Measurements from ENCODE around the gene VPS25.
"Not testable (repeated sequence)": the region's sequence is repeated elsewhere in the genome, so short reads cannot be mapped to it uniquely, and the experiment has no call there.

VPS25 gene

DNA sequence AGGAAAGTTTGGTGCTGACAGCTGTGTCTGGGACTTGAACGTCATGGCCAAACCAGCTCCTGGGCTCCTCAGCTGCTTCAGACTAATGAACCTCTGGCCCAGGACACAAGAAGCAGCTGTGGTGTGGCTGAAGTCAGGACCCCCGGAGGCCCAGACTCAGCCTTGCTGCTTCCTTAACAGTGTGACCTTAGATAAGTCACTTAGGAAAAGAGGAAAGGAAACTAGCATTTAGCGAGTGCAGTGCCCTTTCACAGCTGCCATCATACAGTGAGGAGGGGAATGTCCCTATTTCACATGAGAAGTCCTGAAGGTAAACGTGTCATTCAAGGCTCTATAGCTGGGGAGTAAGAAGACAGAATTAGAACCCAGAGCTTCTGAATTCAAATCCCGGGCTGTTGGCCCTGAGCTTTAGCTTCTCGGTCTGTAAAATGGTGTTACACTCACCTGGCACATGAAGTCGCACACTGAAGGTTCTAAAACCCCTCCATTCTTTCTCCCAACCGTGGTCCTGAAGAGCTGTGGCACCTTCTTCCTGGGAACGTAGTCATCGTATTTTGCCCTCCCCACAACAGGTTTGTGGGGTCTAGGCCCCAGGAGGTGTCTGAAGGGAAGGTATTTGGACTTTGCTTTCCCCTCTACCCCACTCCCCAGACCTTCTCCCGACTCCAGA lies 13.1 kb upstream of the VPS25 start:
- no peak overlapping the region for H3K4me3 ChIP-seq (replicated peaks; ENCODE audit: low read depth, low read length)
- no peak for DNase-seq (ENCODE audit: low read depth)
- TF ChIP-seq, protein P1, sequence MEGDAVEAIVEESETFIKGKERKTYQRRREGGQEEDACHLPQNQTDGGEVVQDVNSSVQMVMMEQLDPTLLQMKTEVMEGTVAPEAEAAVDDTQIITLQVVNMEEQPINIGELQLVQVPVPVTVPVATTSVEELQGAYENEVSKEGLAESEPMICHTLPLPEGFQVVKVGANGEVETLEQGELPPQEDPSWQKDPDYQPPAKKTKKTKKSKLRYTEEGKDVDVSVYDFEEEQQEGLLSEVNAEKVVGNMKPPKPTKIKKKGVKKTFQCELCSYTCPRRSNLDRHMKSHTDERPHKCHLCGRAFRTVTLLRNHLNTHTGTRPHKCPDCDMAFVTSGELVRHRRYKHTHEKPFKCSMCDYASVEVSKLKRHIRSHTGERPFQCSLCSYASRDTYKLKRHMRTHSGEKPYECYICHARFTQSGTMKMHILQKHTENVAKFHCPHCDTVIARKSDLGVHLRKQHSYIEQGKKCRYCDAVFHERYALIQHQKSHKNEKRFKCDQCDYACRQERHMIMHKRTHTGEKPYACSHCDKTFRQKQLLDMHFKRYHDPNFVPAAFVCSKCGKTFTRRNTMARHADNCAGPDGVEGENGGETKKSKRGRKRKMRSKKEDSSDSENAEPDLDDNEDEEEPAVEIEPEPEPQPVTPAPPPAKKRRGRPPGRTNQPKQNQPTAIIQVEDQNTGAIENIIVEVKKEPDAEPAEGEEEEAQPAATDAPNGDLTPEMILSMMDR (IDR thresholded peaks at IDR 0.05; ENCODE audit: low read length, missing control alignments): no peak

DNA sequence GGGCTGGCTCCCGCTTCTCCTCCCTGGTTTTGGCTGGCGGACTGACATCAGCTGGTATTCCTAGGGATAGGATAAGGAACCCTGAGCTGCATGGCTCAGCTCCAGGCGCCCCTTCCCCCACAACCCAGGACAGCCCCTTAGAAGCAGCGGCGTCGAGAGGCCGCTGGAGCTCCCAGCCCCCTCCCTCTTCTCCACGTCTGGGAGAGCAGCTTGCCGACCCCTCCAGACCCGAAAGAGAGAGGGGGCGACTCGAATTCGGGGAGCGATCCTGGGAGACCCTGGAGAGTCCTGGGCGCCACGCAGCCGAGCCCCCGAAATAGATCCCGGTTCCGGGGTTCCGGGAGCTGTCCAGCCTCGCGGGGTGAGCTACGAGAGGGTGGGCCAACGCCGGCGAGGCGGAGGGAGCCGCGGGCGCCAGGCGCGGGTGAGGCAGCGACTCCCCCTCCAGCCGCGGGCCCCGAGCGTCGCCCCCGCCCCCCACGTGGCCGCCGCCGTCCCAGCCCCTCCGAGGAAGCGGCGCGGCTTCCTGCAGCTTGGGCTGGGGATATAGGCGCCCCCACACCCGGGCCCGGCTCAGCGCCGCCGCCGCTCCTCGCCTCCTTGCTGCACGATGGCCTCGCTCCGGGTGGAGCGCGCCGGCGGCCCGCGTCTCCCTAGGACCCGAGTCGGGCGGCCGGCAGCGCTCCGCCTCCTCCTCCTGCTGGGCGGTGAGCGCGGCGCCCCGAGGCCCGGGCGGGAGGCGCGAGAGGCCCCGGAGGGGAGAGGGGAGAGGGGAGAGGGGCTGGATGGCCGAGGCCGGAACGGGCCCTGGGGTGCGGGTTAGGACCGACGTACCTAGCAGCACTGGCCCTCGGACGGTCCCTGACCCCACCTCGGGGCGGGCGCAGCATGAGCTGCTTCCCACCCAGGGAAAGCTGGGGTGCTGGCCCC lies 12.3 kb upstream of the VPS25 start, which contains the start of gene RAMP2:
Gene RAMP2, plus strand, starts transcription at position 576 of the 930 bp plus-strand sequence. Its CDS starts 35 bp downstream, at position 611.
- H3K4me3 ChIP-seq (replicated peaks; ENCODE audit: low read depth, low read length): peak within 1 kb of the TSS; percentile 44
- TF ChIP-seq, protein P1 (IDR thresholded peaks at IDR 0.05; ENCODE audit: low read length, missing control alignments): no peak
- no peak for DNase-seq (ENCODE audit: low read depth)

DNA sequence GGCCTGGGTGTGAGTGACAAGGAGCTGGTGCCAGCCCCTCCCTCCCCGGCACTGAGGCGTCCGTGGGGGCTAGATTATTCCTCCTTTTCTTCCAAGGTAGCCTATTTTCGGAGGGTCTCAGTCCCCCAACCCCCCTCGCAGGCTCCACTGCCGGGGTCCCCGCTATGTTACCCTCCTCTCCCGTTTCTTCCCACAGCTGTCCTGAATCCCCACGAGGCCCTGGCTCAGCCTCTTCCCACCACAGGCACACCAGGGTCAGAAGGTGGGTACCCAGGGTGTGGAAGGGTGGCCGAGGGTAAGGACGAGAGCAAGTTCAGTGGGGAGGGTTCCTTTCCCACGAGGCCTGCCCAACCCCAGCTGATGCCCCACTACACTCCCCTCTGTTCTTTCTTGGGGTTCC lies 11.6 kb upstream of the VPS25 start:
- TF ChIP-seq, protein P1 (IDR thresholded peaks at IDR 0.05; ENCODE audit: low read length, missing control alignments): no peak
- H3K4me3 ChIP-seq (replicated peaks; ENCODE audit: low read depth, low read length): peak overlapping the region; percentile 44
- no peak for DNase-seq (ENCODE audit: low read depth)

DNA sequence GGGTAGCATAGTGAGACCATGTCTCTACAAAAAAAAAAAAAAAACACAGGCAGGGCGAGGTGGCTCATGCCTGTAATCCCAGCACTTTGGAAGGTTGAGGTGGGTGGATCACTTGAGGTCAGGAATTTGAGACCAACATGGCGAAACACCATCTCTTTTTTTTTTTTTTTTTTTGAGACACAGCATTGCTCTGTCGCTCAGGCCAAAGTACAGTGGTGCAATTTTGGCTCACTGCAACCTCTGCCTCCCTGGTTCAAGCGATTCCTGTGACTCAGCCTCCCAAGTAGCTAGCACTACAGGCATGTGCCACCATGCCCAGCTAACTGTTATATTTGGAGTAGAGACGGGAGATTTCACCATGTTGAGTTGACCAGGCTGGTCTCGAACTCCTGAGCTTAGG lies 7.1 kb upstream of the VPS25 start:
- DNase-seq (ENCODE audit: low read depth): no peak
- no peak overlapping the region for H3K4me3 ChIP-seq (replicated peaks; ENCODE audit: low read depth, low read length)
- TF ChIP-seq, protein P1 (IDR thresholded peaks at IDR 0.05; ENCODE audit: low read length, missing control alignments): no peak

DNA sequence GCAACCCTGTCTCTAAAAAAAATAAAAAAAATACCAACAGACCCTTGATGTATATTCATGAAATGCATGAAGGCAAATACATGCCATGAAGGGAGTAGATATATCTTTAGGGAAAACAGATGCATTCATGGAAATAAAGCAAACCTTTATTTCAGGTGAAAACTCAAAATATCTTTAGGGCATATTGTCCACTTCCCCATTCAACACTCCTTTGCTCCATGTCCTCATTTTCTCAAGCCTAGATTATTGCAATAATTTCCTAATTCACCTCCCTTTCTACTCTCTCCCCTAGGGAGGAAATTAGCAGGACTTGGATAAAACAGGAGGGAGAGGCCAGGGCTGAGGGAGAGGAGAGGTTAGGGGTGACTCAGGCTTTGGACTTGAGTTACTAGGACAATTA lies 5.7 kb upstream of the VPS25 start:
- H3K4me3 ChIP-seq (replicated peaks; ENCODE audit: low read depth, low read length): no peak overlapping the region
- no peak for DNase-seq (ENCODE audit: low read depth)
- TF ChIP-seq, protein P1 (IDR thresholded peaks at IDR 0.05; ENCODE audit: low read length, missing control alignments): no peak

DNA sequence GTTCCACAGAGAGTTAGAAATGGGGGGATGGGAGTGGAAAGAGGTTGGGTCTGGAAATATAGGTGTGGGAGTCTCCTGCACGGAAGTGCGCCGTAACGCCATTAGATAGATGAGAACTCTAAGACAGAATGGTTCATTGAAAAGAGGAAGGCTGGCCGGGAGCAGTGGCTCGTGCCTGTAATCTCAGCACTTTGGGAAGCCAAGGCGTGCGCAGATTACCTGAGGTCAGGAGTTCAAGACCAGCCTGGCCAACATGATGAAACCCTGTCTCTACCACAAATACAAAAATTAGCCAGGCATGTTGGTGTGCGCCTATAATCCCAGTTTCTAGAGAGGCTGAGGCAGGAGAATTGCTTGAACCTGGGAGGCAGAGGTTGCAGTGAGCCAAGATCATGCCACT lies 5.2 kb upstream of the VPS25 start:
- H3K4me3 ChIP-seq (replicated peaks; ENCODE audit: low read depth, low read length); DNase-seq (ENCODE audit: low read depth): not testable (repeated sequence)

DNA sequence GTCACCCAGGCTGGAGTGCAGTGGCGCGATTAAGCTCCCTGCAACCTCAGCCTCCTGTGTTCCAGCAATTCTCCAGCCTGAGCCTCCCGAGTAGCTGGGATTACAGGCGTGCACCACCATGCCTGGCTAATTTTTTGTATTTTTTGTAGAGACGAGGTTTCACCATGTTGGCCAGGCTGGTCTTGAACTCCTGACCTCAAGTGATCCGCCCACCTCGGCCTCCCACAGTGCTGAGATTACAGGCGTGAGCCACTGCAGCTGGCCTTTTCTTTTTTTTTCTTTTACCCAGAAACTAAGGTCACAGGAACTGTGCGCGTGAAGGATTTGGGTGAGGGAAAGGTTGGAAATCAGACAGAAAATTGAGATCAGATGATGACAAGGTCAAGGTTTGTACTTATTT lies 3.3 kb upstream of the VPS25 start:
- DNase-seq (ENCODE audit: low read depth); H3K4me3 ChIP-seq (replicated peaks; ENCODE audit: low read depth, low read length): not testable (repeated sequence)

Data from fibroblast of pulmonary artery (primary cell).